ENCODE data around the gene RPS6KB1. TPM values are rescaled to one million over a fixed set of nuclear protein-coding genes. Genes with fewer than 3 reads are reported as not detected.
"Not testable (repeated sequence)": the region's sequence is repeated elsewhere in the genome, so short reads cannot be mapped to it uniquely, and the experiment has no call there.

RPS6KB1 gene
- total RNA-seq, 1 donor from 2014 or later: 67.9 TPM

DNA sequence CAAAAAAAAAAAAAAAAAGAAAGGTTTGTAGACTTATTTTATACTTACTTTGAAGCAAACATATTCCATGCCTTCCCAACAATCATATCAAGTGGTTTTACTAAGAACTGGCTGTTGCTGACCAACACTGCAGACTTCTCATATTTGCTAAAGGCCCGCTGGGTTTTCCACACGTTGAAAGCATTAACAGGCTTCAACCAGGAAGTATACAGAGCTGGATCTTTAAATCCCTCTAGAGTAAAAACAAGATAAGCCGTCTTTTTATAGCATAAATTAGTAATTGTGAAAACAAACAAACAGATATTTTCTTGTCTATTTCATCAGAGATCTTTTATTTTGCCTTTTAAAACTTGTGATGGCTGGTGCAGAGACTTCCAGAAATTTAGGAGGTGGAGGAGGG is 29.3 kb upstream of the RPS6KB1 start:
- intact Hi-C loops (cut with micrococcal nuclease): no loop called here

GRCh38 chr17:59869941-59870218 is 23.0 kb upstream of the RPS6KB1 start:
- intact Hi-C loops (cut with micrococcal nuclease): no loop called here

DNA sequence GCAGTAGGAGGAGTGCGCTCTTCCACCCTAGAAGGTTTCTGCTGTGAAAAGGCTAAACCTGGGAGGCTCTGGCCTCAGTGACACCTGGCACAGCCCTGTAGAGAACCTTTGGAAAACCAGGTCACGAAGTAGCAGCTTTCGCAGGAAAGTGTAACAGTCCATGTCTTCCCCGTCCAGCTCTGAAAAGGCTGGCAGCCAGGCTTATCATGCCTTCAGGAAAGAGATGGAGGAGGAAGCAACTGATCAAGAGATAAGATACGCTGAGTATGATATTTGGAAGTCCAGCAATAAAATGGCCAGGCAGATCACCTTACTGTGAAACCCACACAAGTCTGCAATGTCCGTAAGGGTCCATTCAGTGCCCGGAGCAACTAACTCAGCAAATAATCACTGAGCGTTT is 22.4 kb upstream of the RPS6KB1 start:
- intact Hi-C loops (cut with micrococcal nuclease): no loop called here

- intact Hi-C loops (cut with micrococcal nuclease): no loop called here
Measured at GRCh38 chr17:59872351-59872750, 20.6 kb upstream of the RPS6KB1 start.

- intact Hi-C loops (cut with micrococcal nuclease): not testable (repeated sequence)
Measured at GRCh38 chr17:59873414-59873813, 19.5 kb upstream of the RPS6KB1 start.

- intact Hi-C loops (cut with micrococcal nuclease): no loop called here
Measured at GRCh38 chr17:59874376-59874775, 18.5 kb upstream of the RPS6KB1 start.

GRCh38 chr17:59876107-59876506 is 16.8 kb upstream of the RPS6KB1 start:
- intact Hi-C loops (cut with micrococcal nuclease): no loop called here

DNA sequence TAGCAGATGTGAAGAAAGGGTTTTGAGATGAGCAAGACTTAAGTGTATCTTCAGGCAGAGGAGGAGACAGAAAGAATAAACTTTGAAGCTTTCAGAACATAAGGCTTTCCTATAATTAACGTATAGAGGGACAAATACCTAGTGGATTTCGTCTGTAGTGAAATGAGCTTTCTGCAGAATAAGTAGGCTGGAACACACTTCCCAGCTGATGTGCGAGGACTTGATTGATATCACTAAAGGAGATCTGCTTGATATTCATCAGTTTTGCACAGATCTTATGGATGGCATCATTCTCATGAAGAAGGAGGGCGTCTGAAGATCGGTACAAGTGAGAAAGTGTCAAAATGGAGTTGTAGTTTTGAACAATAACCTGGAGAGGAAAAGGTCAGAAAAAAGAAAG is 15.0 kb upstream of the RPS6KB1 start:
- intact Hi-C loops (cut with micrococcal nuclease): no loop called here

DNA sequence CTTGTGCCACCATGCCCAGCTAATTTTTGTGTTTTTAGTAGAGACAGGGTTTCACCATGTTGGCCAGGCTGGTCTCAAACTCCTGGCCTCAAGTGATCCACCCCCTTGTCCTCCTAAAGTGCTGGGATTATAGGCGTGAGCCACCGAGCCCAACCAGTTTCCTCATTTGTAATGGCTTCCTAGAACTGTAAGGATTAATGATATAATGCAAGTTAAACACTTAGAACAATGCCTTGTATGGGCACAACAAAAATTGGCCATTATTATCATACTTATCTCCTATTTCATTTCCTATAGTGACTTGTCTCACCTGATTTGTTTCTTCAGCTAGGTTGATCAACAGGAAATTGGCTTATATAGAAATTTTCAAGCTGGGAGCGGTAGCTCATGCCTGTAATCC is 14.3 kb upstream of the RPS6KB1 start:
- intact Hi-C loops (cut with micrococcal nuclease): no loop called here

- intact Hi-C loops (cut with micrococcal nuclease): no loop called here
Measured at GRCh38 chr17:59884861-59885260, 8.1 kb upstream of the RPS6KB1 start.

DNA sequence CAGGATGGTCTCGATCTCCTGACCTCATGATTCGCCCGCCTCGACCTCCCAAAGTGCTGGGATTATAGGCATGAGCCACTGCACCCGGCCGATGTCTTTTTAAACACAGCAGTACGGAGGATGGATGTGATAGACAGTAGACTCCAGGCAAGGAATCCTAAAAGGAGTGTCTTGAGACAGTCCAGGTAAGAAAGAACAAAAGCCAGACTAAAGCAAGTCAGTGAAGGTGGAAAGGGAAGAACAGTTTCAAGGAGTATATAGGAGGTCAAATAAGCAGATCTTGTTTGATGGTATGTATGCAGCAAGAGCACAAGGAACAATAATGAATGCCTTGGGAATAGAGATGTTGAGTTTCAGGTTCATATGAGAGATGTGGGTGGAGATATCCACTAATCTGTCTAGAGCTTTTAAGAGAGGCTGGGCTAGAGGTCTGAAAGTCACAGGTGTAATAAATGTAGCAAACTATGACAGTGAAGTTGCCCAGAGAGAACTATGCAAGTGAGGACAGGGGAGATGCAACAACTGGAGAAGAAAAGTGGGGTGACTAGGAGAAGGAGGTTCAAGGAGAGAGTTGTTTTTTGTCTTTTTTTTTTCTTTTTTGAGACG is 4.7 kb upstream of the RPS6KB1 start:
- intact Hi-C loops (cut with micrococcal nuclease): no loop called here

DNA sequence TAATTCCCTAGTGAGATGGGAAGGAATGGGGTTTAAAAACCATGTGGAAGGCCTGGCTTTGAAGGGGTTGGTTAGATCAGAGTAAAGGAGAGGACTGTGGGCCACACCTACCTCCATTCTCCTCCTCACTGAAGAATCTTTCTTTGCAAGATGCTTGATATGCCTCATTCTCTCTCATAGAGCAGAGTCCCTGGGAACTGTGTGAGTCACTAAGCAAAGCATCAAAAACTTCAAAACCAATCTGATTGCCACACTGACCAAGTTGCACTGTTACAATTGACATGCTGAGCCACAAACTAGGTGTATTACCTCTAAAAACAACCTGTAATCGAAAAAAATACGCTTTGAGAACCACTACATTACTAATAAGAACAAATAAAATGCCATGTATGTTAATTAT is 2.2 kb upstream of the RPS6KB1 start:
- intact Hi-C loops (cut with micrococcal nuclease): loop anchor here (5.0 to 10.0 kb wide), 3 partner anchors 284 to 637 kb away; partner anchors contain the start of genes APPBP2 and DHX40

GRCh38 chr17:59892251-59892923 is 534 bp upstream of the RPS6KB1 start:
- intact Hi-C loops (cut with micrococcal nuclease): loop anchor here (2.0 to 10.0 kb wide), 8 partner anchors 46 to 708 kb away; partner anchors contain the start of genes APPBP2, DHX40, HEATR6 and PPM1D

- intact Hi-C loops (cut with micrococcal nuclease): loop anchor here (1.0 to 10.0 kb wide), 13 partner anchors 47 to 738 kb away; partner anchors contain the start of genes APPBP2, CLTC, DHX40 and HEATR6
Measured at GRCh38 chr17:59893676-59894100, 767 bp downstream of the RPS6KB1 start.

GRCh38 chr17:59897090-59897489 is 4.2 kb downstream of the RPS6KB1 start:
- intact Hi-C loops (cut with micrococcal nuclease): loop anchor here (10.0 kb wide), 2 partner anchors 278 to 332 kb away; partner anchors contain the start of gene DHX40

- intact Hi-C loops (cut with micrococcal nuclease): loop anchor here (10.0 kb wide), 2 partner anchors 276 to 334 kb away; partner anchors contain the start of gene DHX40
Measured at GRCh38 chr17:59899099-59899498, 6.2 kb downstream of the RPS6KB1 start.

DNA sequence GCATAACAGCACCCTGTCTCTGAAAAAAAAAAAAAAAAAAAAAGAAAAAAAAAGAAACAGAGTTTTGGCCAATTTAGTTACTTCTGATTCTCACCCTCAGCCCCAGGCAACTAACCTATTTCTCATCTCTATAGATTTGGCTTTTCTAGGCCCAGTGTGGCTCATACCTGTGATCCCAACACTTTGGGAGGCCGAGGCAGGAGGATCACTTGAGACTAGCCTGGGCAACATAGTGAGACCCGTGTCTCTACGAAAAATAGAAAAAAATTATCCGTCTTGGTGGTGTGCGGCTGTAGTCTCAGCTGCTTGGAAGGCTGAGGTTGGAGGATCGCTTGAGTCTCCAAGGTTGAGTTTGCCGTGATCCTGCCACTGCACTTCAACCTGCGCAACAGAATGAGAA is 8.7 kb downstream of the RPS6KB1 start:
- intact Hi-C loops (cut with micrococcal nuclease): no loop called here

DNA sequence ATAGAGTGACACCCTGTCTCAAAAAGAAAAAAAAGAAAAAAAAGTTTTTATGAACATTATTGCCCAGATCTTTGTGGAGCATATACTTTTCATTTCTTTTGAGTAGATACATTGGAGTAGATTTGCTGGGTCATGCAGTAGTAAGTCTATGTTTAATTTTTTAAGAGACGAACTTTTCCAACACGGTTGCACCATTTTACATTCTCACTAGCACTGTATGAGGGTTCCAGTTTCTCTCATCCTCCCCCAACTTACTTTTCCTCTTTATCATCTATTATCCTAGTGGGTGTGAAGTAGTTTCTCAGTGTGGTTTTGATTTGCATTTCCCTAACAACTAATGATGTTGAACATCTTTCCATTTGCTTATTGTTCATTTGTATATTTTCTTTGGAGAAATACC is 10.5 kb downstream of the RPS6KB1 start:
- intact Hi-C loops (cut with micrococcal nuclease): no loop called here

DNA sequence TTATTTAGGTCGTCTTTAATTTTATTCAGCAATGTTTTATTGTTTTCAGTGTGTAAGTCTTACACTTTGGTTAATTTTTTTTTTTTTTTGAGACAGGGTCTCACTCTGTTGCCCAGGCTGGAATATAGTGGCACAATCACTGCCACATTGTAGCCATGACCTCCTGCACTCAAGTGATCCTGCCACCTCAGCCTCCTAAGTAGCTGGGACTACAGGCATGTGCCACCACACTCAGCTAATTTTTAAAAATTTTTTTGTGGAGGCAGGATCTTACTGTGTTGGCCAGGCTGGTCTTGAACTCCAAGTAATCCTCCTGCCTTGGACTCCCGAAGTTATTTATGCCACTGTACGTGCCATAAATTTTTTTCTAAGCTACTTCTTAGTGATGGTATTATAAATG is 14.5 kb downstream of the RPS6KB1 start:
- intact Hi-C loops (cut with micrococcal nuclease): no loop called here

GRCh38 chr17:59914274-59914854 is 21.4 kb downstream of the RPS6KB1 start:
- intact Hi-C loops (cut with micrococcal nuclease): loop anchor here (1.0 to 5.0 kb wide), 2 partner anchors 123 to 161 kb away; no protein-coding TSS in a partner anchor

DNA sequence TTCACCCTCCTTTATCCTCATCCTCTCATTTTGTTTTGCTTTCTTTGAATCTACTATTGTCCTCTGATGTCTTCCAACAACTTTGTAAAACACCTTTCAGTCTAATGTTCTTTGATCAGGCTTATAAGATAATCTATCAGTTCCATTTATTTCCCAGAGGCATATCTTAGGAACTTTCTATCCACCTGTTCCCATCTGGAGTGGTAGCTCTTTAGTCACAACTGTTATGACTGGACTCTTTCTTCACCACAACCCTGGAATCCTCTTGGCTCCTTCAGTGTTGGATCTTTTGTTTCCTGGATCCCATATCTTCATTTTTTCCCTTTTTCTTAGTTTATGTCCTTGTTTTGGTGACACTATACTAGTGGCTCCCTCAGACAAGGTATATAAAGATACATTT is 23.5 kb downstream of the RPS6KB1 start:
- intact Hi-C loops (cut with micrococcal nuclease): no loop called here

DNA sequence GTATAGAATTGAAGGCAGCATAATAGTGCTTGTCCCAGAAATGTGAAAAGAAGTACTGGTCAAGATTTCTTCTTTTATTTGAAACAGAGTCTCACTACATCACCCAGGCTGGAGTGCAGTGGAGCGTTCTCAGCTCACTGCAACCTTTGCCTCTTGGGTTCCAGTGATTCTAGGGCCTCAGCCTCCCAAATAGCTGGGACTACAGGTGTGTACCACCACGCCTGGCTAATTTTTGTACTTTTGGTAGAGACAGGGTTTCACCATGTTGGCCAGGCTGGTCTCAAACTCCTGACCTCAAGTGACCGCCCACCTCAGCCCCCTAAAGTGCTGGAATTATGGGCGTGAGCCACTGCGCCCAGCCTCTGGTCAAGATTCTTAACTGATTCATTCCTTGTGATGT is 27.7 kb downstream of the RPS6KB1 start:
- intact Hi-C loops (cut with micrococcal nuclease): not testable (repeated sequence)

DNA sequence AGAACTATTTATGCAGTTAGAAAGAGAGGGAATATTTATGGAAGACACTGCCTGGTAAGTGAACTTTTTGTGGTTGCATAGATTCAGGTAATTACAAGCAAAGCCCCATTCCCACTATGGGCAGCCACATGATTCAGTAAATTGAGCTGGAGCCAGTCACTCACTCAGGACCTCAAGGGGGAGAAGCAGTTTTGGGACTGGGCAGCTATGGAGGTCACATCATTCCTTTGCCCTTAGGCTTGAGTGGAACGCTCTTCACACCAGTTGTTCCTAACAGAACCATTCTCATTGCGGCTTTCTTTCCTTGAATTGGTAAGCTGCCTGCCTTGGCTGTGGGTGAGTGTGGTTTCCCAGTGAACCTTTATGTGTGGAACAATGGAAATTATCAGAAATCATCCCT is 37.2 kb downstream of the RPS6KB1 start:
- intact Hi-C loops (cut with micrococcal nuclease): not testable (repeated sequence)

All from T-helper 1 cell treated with Interleukin-12 subunit alpha and Interleukin-12 subunit beta and Interleukin-4 antibody, amounts not matched to agents 30 ng/mL and 1 ng/mL, for 36 hours (primary cell).